Stimulated activated CD8-positive, alpha-beta memory T cell treated with anti-CD3 and anti-CD28 coated beads, Interleukin-4, amount 100 ng/mL, for 4 hours (primary cell): ENCODE data around the gene IMPDH2.
A peak's percentile ranks its signal among the peaks of the same experiment; 100 is the strongest.

ENCODE experiments used
- DNase-seq, 2 donors: peaks; one replicate each; pipeline ENCODE4 v3.0.0-alpha.2; 2020; ENCODE audit warnings: low read depth in 2 of 2, low spot score in 1 of 2

IMPDH2 gene

DNA sequence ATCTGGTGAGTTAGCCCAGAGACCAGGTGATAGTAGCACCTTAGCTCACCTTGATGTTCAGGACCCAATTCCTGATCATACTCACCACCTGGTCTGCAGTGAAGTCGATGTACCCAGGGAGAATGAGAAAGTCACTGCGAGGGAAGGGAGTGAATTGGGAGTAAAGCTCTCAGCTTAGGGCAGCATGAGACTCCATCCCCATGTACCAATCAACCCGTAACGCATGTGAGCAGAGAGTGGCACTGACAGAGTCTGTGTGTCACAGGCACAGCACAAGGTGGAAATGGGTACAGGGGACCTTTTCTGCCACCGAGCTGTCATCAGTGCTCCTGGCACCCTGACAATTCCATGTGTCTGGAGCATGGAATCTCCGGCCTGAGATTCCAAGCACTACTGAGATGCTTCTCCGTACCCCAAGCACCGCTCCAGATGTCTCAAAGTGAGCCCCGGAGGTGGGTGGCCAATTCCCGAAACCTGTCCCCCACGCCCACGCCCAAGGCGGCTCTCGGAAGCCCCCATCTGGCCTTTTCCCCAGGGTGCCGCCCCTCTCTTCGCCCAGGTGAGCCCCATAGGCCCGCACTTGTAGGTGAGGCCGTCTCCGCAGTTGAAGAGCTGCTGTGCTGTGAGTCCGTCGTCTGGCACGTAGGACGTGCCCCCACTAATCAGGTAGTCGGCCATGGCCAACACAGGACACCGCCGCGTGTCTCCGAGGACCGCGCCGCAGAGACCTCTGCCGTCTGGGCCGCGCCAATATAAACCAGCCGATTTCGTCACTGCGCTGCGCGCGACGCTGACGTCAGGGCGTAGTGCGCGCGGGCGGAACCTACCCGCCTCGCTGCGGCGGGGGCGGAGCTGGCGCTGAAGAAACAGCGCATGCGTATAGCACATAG lies at the start of gene IMPDH2:
Gene IMPDH2 (minus strand): TSS at position 726 of the 890 bp plus-strand sequence. CDS start 48 bp downstream, at position 678.
- DNase-seq = peak; percentile 81 to 84

GRCh38 chr3:49076646-49077045 lies 47.4 kb upstream of the IMPDH2 start:
- DNase-seq = no peak

GRCh38 chr3:49076116-49076515 lies 46.9 kb upstream of the IMPDH2 start:
- no peak for DNase-seq

DNA sequence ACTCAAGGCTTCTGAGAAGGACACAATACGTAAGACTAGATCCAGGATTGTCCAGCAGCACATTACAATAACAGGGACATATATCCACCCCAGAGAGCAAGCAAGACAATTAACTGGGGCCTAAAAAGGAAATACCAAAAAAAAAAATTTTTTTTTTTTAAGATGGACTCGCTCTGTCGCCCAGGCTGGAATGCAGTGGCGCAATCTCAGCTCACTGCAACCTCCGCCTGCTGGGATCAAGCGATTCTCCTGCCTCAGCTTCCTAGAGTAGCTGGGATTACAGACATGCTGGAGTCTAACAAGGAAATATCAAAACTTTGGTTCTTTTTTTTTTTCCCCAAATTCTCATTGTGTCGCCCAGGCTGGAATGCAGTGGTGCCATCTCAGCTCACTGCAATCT lies 28.8 kb upstream of the IMPDH2 start:
- no peak for DNase-seq

GRCh38 chr3:49057268-49057667 lies 28.1 kb upstream of the IMPDH2 start:
- no peak for DNase-seq

DNA sequence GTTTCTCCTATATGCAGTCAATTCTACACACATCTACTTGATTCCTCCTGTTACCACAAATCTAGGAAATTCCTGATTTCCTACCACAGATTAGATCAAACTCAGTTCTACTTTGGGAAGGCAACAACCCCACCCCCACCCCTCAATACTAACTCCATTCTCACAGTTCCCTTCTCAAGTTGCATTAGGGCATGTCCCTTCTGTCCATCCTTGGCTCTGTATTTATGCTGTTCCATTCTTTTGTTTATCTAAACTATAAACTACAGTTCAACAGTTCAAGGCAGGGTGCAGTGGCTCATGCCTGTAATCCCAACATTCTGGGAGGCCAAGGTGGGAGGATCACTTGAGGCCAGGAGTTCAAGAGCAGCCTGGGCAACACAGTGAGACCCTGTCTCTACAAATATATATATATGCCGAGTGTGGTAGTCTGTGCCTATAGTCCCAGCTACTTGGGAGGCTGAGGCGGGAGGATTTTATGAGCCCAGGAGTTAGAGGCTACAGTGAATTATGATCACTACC lies 25.2 kb upstream of the IMPDH2 start:
- no peak for DNase-seq

DNA sequence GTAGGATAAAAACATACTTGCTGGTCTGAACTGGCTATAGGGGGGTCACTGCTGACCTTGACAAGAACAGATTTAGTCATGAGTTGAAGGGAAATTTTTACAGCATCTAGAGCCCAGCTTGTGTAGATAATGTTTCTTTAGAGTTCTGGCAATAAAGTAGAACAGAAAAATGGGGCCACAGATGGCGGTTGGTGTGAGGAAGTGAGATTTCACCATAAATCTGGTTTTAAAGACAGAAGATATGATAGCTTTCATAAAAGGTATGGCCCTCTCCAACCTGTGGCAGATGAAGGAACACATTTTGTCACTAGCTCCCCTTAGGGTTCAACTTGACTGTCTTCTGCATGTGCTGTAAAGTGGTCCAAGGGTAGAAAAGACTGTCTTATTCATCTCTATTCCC lies 24.3 kb upstream of the IMPDH2 start:
- no peak for DNase-seq

GRCh38 chr3:49035281-49035680 lies 6.1 kb upstream of the IMPDH2 start:
- no peak for DNase-seq

GRCh38 chr3:49034650-49035049 lies 5.5 kb upstream of the IMPDH2 start:
- no peak for DNase-seq

GRCh38 chr3:49032646-49033304 lies 3.6 kb upstream of the IMPDH2 start:
- no peak for DNase-seq

DNA sequence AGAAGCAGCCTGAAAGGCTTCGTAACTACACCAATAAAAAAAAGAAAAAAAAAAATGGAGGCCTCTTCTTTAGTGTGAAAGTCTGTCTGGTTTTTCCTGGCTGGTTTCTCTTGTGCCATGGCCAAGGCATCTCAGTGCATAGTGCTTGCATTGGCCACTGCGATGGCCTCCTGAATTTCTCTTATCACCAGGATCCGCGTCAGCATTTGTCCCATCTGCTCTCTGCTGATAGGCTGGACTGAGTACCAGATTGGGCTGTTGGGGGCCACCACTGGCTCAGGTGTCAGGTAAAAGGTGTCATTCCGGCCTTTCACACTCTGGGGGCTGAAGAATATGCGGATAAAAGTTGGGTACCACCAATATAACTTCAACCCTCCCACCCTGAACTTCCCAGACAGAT lies 1.1 kb upstream of the IMPDH2 start:
- DNase-seq = no peak

GRCh38 chr3:49029563-49029884 lies 326 bp upstream of the IMPDH2 start:
- DNase-seq = no peak

- DNase-seq = no peak
These were observed 913 bp downstream of the IMPDH2 start for GRCh38 chr3:49028298-49028672.

GRCh38 chr3:49027634-49028033 lies 1.6 kb downstream of the IMPDH2 start:
- DNase-seq = no peak

GRCh38 chr3:49026536-49026935 lies 2.7 kb downstream of the IMPDH2 start:
- no peak for DNase-seq

GRCh38 chr3:49025793-49026520 lies 3.2 kb downstream of the IMPDH2 start:
- no peak for DNase-seq

- DNase-seq = no peak
These were observed 4.0 kb downstream of the IMPDH2 start for GRCh38 chr3:49025005-49025792.

- no peak for DNase-seq
These were observed 4.7 kb downstream of the IMPDH2 start for GRCh38 chr3:49024449-49024848.

GRCh38 chr3:49023775-49024174 lies 5.4 kb downstream of the IMPDH2 start:
- no peak for DNase-seq

DNA sequence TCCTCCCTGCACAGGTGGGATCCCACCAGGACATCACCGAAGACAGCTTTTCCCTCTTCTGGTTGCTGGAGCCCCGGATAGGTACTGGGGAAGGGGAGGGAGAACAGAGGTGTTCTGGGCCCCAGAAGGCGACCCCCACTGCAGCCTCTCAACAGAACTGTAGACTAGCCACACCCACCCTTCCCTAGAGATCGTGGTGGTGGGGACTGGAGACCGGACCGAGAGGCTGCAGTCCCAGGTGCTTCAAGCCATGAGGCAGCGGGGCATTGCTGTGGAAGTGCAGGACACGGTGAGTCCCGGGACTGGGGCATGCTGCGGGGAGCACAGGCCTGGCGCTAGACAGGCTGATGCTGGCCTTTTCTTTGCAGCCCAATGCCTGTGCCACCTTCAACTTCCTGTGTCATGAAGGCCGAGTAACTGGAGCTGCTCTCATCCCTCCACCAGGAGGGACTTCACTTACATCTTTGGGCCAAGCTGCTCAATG lies 6.5 kb downstream of the IMPDH2 start:
- no peak for DNase-seq
